K562 (cell line): ENCODE measurements around the gene DCST1. TPM values are rescaled to one million over a fixed set of nuclear protein-coding genes. Genes with fewer than 3 reads are reported as not detected.

Experiments
- ATAC-seq: fragments of 200-7000 bp; cut with Tn5 transposase; 3 replicates; pipeline ENCODE4 v1.9.1; 2020; ENCODE audit warnings: moderate library complexity
- BruUV-seq: library from RNA; stranded (reverse); fragments of 400-500 nt; replicated peaks from 2 replicates; lab custom pipeline; 2021; lab: Mats Ljungman, UMichigan
- CTCF ChIA-PET: fragments of 300-600 bp; formaldehyde crosslinking; extraction: SDS; loops from one replicate; lab custom pipeline; 2021; ENCODE audit warnings: low intra/inter-chr PET ratio; lab: Yijun Ruan, JAX
- POLR2A ChIA-PET: fragments of 300-600, 350-650 bp; sonication (Branson Sonifier 250); formaldehyde crosslinking; extraction: SDS; loops from one replicate; lab custom pipeline; 2021; ENCODE audit warnings: antibody characterized with exemption, inconsistent platforms; lab: Yijun Ruan, JAX
- DNase-seq, 4 experiments: peaks; one replicate each; pipeline versions ENCODE4 v3.0.0 to v3.0.0-alpha.2; 2011 to 2018; ENCODE audit warnings: low spot score in 3 of 4, mixed read lengths in 3 of 4; ENCODE audit errors: extremely low read depth in 1 of 4
- FAIRE-seq: peaks from 2 replicates; lab custom pipeline; 2011; peaks lifted over from hg19 to GRCh38; lab: Jason Lieb, UNC
- H2AFZ ChIP-seq: 2 replicates; pipeline ENCODE4 v1.6.0; 2011; ENCODE audit warnings: low read depth, low read length, control low read depth, inconsistent platforms
- H3K27ac ChIP-seq: fragments of 200-600 bp; 3 replicates; pipeline ENCODE4 v1.8.0; 2011; ENCODE audit warnings: low read depth, mild to moderate bottlenecking, control low read depth, inconsistent platforms, low read length, moderate library complexity, mixed read lengths; ENCODE audit errors: extremely low read depth
- H3K27me3 ChIP-seq, 2 experiments: fragments of 300-600 bp in 1 of 2; 2 replicates in 1 of 2; 3 replicates in 1 of 2; pipeline versions ENCODE4 v1.6.0 to v1.8.0; 2011; ENCODE audit warnings: inconsistent platforms in 2 of 2, low read length in 2 of 2, mild to moderate bottlenecking in 1 of 2, mixed read lengths in 1 of 2, moderate library complexity in 1 of 2; ENCODE audit not compliant: control insufficient read depth in 2 of 2, insufficient read depth in 2 of 2
- H3K36me3 ChIP-seq: fragments of 300-600 bp; 3 replicates; pipeline ENCODE4 v1.8.0; 2011; ENCODE audit warnings: mild to moderate bottlenecking, low read length, inconsistent platforms; ENCODE audit not compliant: control insufficient read depth, insufficient read depth
- H3K4me1 ChIP-seq, 2 experiments: fragments of 200-600 bp in 1 of 2; replicated peaks in 1 of 2; 2 replicates in 1 of 2; 3 replicates in 1 of 2; pipeline versions ENCODE4 v1.5.1 to v1.8.0; 2011; ENCODE audit warnings: inconsistent platforms in 2 of 2, low read length in 2 of 2, mild to moderate bottlenecking in 1 of 2, mixed read lengths in 1 of 2, moderate library complexity in 1 of 2; ENCODE audit not compliant: control insufficient read depth in 2 of 2, insufficient read depth in 2 of 2
- H3K4me2 ChIP-seq: 2 replicates; pipeline ENCODE4 v1.6.1; 2011; ENCODE audit warnings: low read length, control low read depth, inconsistent platforms, mixed read lengths; ENCODE audit not compliant: insufficient read depth
- H3K4me3 ChIP-seq: fragments of 200-600 bp; sonication (generic), shearing (Covaris generic); 2 replicates; pipeline ENCODE4 v1.5.1; 2016; ENCODE audit warnings: control low read depth, inconsistent platforms
- H3K79me2 ChIP-seq: fragments of 200-600 bp; 3 replicates; pipeline ENCODE4 v1.8.0; 2011; ENCODE audit warnings: low read length, inconsistent platforms; ENCODE audit not compliant: control insufficient read depth, insufficient read depth
- H3K9ac ChIP-seq, 2 experiments: 2 replicates each; pipeline versions ENCODE4 v1.6.0 to v1.6.1; 2011; ENCODE audit warnings: low read depth in 2 of 2, low read length in 2 of 2, control low read depth in 1 of 2, inconsistent platforms in 1 of 2, mild to moderate bottlenecking in 1 of 2, mixed read lengths in 1 of 2; ENCODE audit not compliant: insufficient read depth in 1 of 2
- H3K9me1 ChIP-seq: one replicate; pipeline ENCODE4 v1.6.0; 2011; ENCODE audit warnings: inconsistent platforms, mild to moderate bottlenecking, low read length, moderate library complexity; ENCODE audit not compliant: control insufficient read depth, insufficient read depth
- H3K9me3 ChIP-seq: replicated peaks from 2 replicates; pipeline ENCODE4 v1.5.1; 2011; ENCODE audit warnings: low read depth, low read length, inconsistent platforms; ENCODE audit not compliant: control insufficient read depth, insufficient read depth
- H4K20me1 ChIP-seq: replicated peaks from 2 replicates; pipeline ENCODE4 v1.6.1; 2011; ENCODE audit warnings: low read length, inconsistent platforms, mixed read lengths; ENCODE audit not compliant: control insufficient read depth, insufficient read depth
- CC2D1A ChIP-seq: fragments of 450-650 bp; IDR thresholded peaks from 2 replicates; pipeline ENCODE4 v1.6.1; 2017; ENCODE audit warnings: mild to moderate bottlenecking
- CHD4 ChIP-seq: fragments of 200-600 bp; sonication (generic); IDR thresholded peaks from 3 replicates; pipeline ENCODE4 v1.6.1; 2012; ENCODE audit warnings: low read depth, mild to moderate bottlenecking, mixed read lengths, low read length, inconsistent platforms; ENCODE audit not compliant: insufficient read depth, insufficient replicate concordance, poor library complexity, severe bottlenecking
- CSDE1 ChIP-seq, 2 experiments: fragments of 450-650 bp; IDR thresholded peaks; 2 replicates each; pipeline ENCODE4 v1.6.1; 2016; ENCODE audit warnings: mild to moderate bottlenecking in 1 of 2
- EGR1 ChIP-seq: fragments of 450-650 bp; conservative IDR thresholded peaks from 2 replicates; pipeline ENCODE4 v1.6.1; 2017; ENCODE audit warnings: mild to moderate bottlenecking
- ELF2 ChIP-seq: fragments of 250-450 bp; sonication (Bioruptor Pico); IDR thresholded peaks from 2 replicates; pipeline ENCODE4 v1.5.0; 2021; ENCODE audit warnings: mild to moderate bottlenecking
- EP400 ChIP-seq: fragments of 450-650 bp; IDR thresholded peaks from 2 replicates; pipeline ENCODE4 v1.6.1; 2017; ENCODE audit warnings: antibody characterized with exemption, mild to moderate bottlenecking, moderate library complexity
- FOSL1 ChIP-seq: fragments of 200-800 bp; sonication (Bioruptor generic); conservative IDR thresholded peaks from 2 replicates; pipeline ENCODE4 v1.6.1; 2016; ENCODE audit warnings: missing genetic modification characterization, missing compliant biosample characterization
- GATA2 ChIP-seq: sonication (generic); formaldehyde crosslinking; IDR thresholded peaks from 2 replicates; pipeline ENCODE4 v1.4.0; 2020; ENCODE audit warnings: mild to moderate bottlenecking, missing genetic modification reagents
- JUNB ChIP-seq: fragments of 450-650 bp; formaldehyde crosslinking; conservative IDR thresholded peaks from 2 replicates; pipeline ENCODE4 v1.4.0; 2020; ENCODE audit warnings: mild to moderate bottlenecking
- NR2C2 ChIP-seq, 2 experiments: fragments of 200-800 bp in 1 of 2; sonication (Bioruptor generic) in 1 of 2; sonication (generic) in 1 of 2; formaldehyde crosslinking in 1 of 2; IDR thresholded peaks; 2 replicates each; pipeline versions ENCODE4 v1.6.1 to v1.8.0; 2016 to 2022; ENCODE audit warnings: mild to moderate bottlenecking in 1 of 2, missing compliant biosample characterization in 1 of 2, missing genetic modification characterization in 1 of 2, missing genetic modification reagents in 1 of 2
- PTBP1 ChIP-seq: fragments of 200-400 bp; formaldehyde crosslinking; IDR thresholded peaks from 2 replicates; pipeline ENCODE4 v1.6.1; 2017; ENCODE audit warnings: low read depth, low read length
- RCOR1 ChIP-seq, 2 experiments: IDR thresholded peaks; 2 replicates each; pipeline ENCODE4 v1.6.1; 2012; ENCODE audit warnings: low read depth in 2 of 2, low read length in 2 of 2, borderline replicate concordance in 1 of 2, improper control_type of control experiment in 1 of 2
- SMARCA5 ChIP-seq: fragments of 450-650 bp; IDR thresholded peaks from 2 replicates; pipeline ENCODE4 v1.6.1; 2016
- TCF7 ChIP-seq: sonication (generic); IDR thresholded peaks from 2 replicates; pipeline ENCODE4 v1.6.1; 2016; ENCODE audit warnings: antibody characterized with exemption, borderline replicate concordance
- TGIF2 ChIP-seq: sonication (generic); formaldehyde crosslinking; IDR thresholded peaks from 2 replicates; pipeline ENCODE4 v1.8.1; 2022; ENCODE audit warnings: mild to moderate bottlenecking, missing genetic modification reagents, moderate library complexity
- ZNF224 ChIP-seq: sonication (generic); formaldehyde crosslinking; IDR thresholded peaks from 2 replicates; pipeline ENCODE4 v1.8.0; 2022; ENCODE audit warnings: mild to moderate bottlenecking, missing genetic modification reagents
- ZNF584 ChIP-seq: fragments of 200-800 bp; sonication (Bioruptor generic); IDR thresholded peaks from 2 replicates; pipeline ENCODE4 v1.6.1; 2016; ENCODE audit warnings: low read depth, mild to moderate bottlenecking, missing genetic modification characterization, missing compliant biosample characterization
- WGBS: fragments of 100-300 bp; shearing (Covaris generic); methylation state at CpG from one replicate; pipeline ENCODE4 v1.1.6; 2016; ENCODE audit warnings: low coverage, mixed read lengths; ENCODE audit not compliant: insufficient coverage; ENCODE audit errors: missing lambda C conversion rate; 5-methylcytosine and 5-hydroxymethylcytosine counted together
- in situ Hi-C: fragments of 300-500 bp; cut with MboI; formaldehyde crosslinking; loops from 4 replicates; pipeline ENCODE4 v1.15.0; 2018; ENCODE audit warnings: inconsistent platforms, mixed read lengths
- intact Hi-C: fragments of 100-400 bp; cut with micrococcal nuclease; formaldehyde crosslinking; loops from 2 replicates; pipeline ENCODE4 v1.14.2; 2022
- polyA plus RNA-seq, 8 experiments: library from polyadenylated mRNA; depleted of rRNA in 4 of 8; stranded (reverse) in 5 of 8; unstranded in 3 of 8; fragments of >200 nt; fragmentation: Nextera tagmentation in 2 of 8; fragmentation: Illumina TruSeq in 1 of 8; extraction: Ambion mirVana in 2 of 8; extraction: Trizol in 1 of 8; gene quantifications; 2 replicates each; pipeline versions ENCODE4 v1.2.1 to v1.2.3, GENCODE V29; 2011 to 2014; ENCODE audit warnings: inconsistent platforms in 1 of 8, missing spikeins in 1 of 8
- total RNA-seq, 7 experiments: library from RNA; depleted of rRNA in 6 of 7; stranded (reverse); fragments of >200 nt in 6 of 7; fragmentation: Illumina TruSeq in 2 of 7; extraction: Trizol in 2 of 7; gene quantifications; 2 replicates each; pipeline versions ENCODE4 v1.2.1 to v1.2.3, GENCODE V29; 2011 to 2021; ENCODE audit warnings: low replicate concordance in 1 of 7
- TF ChIP-seq, protein P1 (sequence below): fragments of 450-650 bp; formaldehyde crosslinking; IDR thresholded peaks from 2 replicates; pipeline ENCODE4 v1.4.0; 2020; ENCODE audit warnings: mild to moderate bottlenecking, mixed read lengths
- TF ChIP-seq, protein P2 (sequence below): sonication (generic); formaldehyde crosslinking; IDR thresholded peaks from 2 replicates; pipeline ENCODE4 v1.8.1; 2023; ENCODE audit warnings: mild to moderate bottlenecking, missing genetic modification reagents

Gene DCST1
- total and polyA plus RNA-seq, 9 of the 15 experiments (the other 6 are each of a cell fraction or from before 2014, with no cell fraction given), result not detected

DNA sequence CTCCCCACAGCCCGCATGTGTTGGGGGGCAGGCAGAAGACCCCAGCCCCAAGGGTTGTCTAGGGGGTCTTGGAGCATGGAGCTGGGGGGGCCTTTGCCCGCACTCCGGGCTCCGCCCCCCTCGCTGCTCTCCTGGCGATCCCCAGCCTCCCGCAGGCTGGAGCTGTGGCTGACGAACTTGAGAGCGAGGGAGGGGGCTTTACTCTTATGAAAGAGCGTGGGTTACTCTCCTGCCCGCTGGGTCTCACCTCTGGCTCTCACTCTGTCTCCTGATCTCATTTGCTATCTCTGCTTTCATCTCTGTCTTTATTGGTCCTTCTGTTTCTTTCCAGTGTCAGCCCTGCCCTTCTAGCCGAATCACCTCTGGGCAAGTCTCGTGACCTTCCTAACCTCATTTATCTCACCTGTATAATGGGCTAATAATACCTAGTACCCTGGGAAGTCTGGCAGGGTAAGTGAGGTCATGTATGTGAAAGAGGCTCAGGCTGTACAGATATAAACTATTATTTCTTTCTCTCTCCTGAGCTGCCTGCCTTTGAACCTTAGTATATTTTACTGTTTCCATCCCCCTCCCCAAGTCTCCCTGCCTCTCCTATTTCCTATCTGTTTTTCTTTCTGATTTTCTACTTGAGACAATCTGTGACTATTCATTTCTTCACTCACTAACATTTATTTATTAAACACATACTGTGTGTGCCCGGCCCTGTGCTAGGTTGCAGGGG lies 30.6 kb downstream of the DCST1 start:
- in situ Hi-C loops, result loop anchor here (5.0 kb wide), 1 partner anchor 107 kb away; the partner anchor contains the start of gene PBXIP1
- TF ChIP-seq TGIF2 (CRISPR knock-in tag), result no peak
- TF ChIP-seq, protein P1, sequence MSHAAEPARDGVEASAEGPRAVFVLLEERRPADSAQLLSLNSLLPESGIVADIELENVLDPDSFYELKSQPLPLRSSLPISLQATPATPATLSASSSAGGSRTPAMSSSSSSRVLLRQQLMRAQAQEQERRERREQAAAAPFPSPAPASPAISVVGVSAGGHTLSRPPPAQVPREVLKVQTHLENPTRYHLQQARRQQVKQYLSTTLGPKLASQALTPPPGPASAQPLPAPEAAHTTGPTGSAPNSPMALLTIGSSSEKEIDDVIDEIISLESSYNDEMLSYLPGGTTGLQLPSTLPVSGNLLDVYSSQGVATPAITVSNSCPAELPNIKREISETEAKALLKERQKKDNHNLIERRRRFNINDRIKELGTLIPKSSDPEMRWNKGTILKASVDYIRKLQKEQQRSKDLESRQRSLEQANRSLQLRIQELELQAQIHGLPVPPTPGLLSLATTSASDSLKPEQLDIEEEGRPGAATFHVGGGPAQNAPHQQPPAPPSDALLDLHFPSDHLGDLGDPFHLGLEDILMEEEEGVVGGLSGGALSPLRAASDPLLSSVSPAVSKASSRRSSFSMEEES, result peak; percentile 53
- peak; percentile 49; the same call in 1 of the 2 replicates for TF ChIP-seq CC2D1A
- TF ChIP-seq ELF2 (CRISPR knock-in tag), result no peak
- no peak for TF ChIP-seq TCF7
- peak; percentile 97 for TF ChIP-seq SMARCA5
- TF ChIP-seq CSDE1 (IDR thresholded peaks at IDR 0.05), result no peak
- peak; percentile 24 for TF ChIP-seq EGR1
- TF ChIP-seq ZNF584, result peak; percentile 15; the same call in 1 of the 2 replicates
- TF ChIP-seq RCOR1 (IDR thresholded peaks at IDR 0.05; ENCODE audit: borderline replicate concordance in 1 of 2, low read depth in 2 of 2, low read length in 2 of 2), result peak in 1 of 2 experiments; percentile 86; a peak in 2 of 4 replicates
- TF ChIP-seq GATA2, result 0 out of 2 replicates have a peak, but pooled peaks have one; percentile 14
- TF ChIP-seq, protein P2, sequence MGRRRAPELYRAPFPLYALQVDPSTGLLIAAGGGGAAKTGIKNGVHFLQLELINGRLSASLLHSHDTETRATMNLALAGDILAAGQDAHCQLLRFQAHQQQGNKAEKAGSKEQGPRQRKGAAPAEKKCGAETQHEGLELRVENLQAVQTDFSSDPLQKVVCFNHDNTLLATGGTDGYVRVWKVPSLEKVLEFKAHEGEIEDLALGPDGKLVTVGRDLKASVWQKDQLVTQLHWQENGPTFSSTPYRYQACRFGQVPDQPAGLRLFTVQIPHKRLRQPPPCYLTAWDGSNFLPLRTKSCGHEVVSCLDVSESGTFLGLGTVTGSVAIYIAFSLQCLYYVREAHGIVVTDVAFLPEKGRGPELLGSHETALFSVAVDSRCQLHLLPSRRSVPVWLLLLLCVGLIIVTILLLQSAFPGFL (CRISPR knock-in tag), result no peak
- no peak for TF ChIP-seq ZNF224
- TF ChIP-seq FOSL1 (tag), result no peak
- TF ChIP-seq JUNB (CRISPR knock-in tag), result no peak
- no peak for TF ChIP-seq NR2C2 (CRISPR knock-in tag; IDR thresholded peaks at IDR 0.05)
- no peak for TF ChIP-seq NR2C2 (tag; IDR thresholded peaks at IDR 0.05)
- no peak for TF ChIP-seq PTBP1
- TF ChIP-seq CHD4, result peak; percentile 97
- TF ChIP-seq EP400, result no peak; the same call in 1 of the 2 replicates

More for the DNA sequence above, 30.6 kb downstream of the DCST1 start:
- H3K4me2 ChIP-seq, result peak overlapping the region; percentile 81
- peaks cover 9% of the 10 kb centered on the region; the same call in 2 of the 3 replicates for H3K79me2 ChIP-seq
- peaks cover 7% of the 10 kb centered on the region for H3K9me1 ChIP-seq
- H3K27me3 ChIP-seq, result no peaks in the 10 kb centered on the region
- FAIRE-seq (peak; percentile 69), ATAC-seq (peak; percentile 55), DNase-seq (peak in 2 of 4 experiments; percentile 61 to 65)
- H4K20me1 ChIP-seq, result no peaks in the 10 kb centered on the region; the same call in 1 of the 2 replicates
- peak overlapping the region; percentile 58 for H3K4me3 ChIP-seq
- ChIA-PET POLR2A (interaction anchor here (0.6 to 1.9 kb wide), 7 partner anchors 9 to 631 kb away, joined by 3 to 6 read pairs (median 4); partner anchors contain the start of gene SHC1), CTCF (interaction anchor here (4.0 kb wide), 1 partner anchor 17 kb away, joined by 153 read pairs; the partner anchor contains the start of gene EFNA3)
- H3K27ac ChIP-seq, result peak overlapping the region; percentile 45; the same call in 1 of the 3 replicates
- BruUV-seq, result no TSS peak
- no peaks in the 10 kb centered on the region for H3K9me3 ChIP-seq
- peaks cover 27% of the 10 kb centered on the region; the same call in 2 of the 3 replicates for H3K36me3 ChIP-seq
- peak overlapping the region; percentile 27 to 94 for H3K9ac ChIP-seq
- H3K4me1 ChIP-seq, result peaks cover 27 to 59% of the 10 kb centered on the region in 2 experiments
- WGBS, result 12% methylated on average over 11 of the region's 14 CpGs
- intact Hi-C loops, result loop anchor here (5.0 kb wide), 2 partner anchors 92 to 397 kb away; partner anchors contain the start of genes CKS1B and SHC1
- H2AFZ ChIP-seq, result peak overlapping the region; percentile 51; the same call in 1 of the 2 replicates
